Chondrocyte (in vitro differentiated cells): ENCODE data around the gene MTG1. TPM values are rescaled to one million over a fixed set of nuclear protein-coding genes. Genes with fewer than 3 reads are reported as not detected.
A peak's percentile ranks its signal among the peaks of the same experiment; 100 is the strongest.
"Not testable (repeated sequence)": the region's sequence is repeated elsewhere in the genome, so short reads cannot be mapped to it uniquely, and the experiment has no call there.

Experiments
- DNase-seq: peaks from one replicate; pipeline ENCODE4 v3.0.0; 2021; ENCODE audit warnings: mixed read lengths, low spot score
- H3K27ac Mint-ChIP-seq: one replicate; pipeline ENCODE4 v1.8.0; 2021; ENCODE audit warnings: mild to moderate bottlenecking, moderate library complexity, mixed read lengths; ENCODE audit not compliant: unreplicated experiment
- H3K27me3 Mint-ChIP-seq: 2 replicates; pipeline ENCODE4 v1.8.0; 2021; ENCODE audit warnings: low read depth, mixed read lengths
- H3K36me3 Mint-ChIP-seq: 2 replicates; pipeline ENCODE4 v1.8.0; 2021; ENCODE audit warnings: low read depth, mixed read lengths
- H3K4me1 Mint-ChIP-seq: 2 replicates; pipeline ENCODE4 v1.8.0; 2021; ENCODE audit warnings: low read depth, mild to moderate bottlenecking, mixed read lengths
- H3K4me3 Mint-ChIP-seq: one replicate; pipeline ENCODE4 v1.8.0; 2021; ENCODE audit warnings: mild to moderate bottlenecking, moderate library complexity, mixed read lengths; ENCODE audit not compliant: unreplicated experiment
- H3K9me3 Mint-ChIP-seq: 2 replicates; pipeline ENCODE4 v1.8.0; 2021; ENCODE audit warnings: low read depth, mixed read lengths
- total RNA-seq: library from RNA; stranded (reverse); gene quantifications from 3 replicates; pipeline ENCODE4 v1.2.1, GENCODE V29; 2021
- TF ChIP-seq, protein P1 (sequence below): fragments of 200-600 bp; sonication (generic); IDR thresholded peaks from 2 replicates; pipeline ENCODE4 v1.5.0; 2021; ENCODE audit warnings: antibody characterized with exemption, mild to moderate bottlenecking, moderate library complexity

MTG1 gene
- total RNA-seq, 1 donor from 2014 or later = 36.7 TPM

DNA sequence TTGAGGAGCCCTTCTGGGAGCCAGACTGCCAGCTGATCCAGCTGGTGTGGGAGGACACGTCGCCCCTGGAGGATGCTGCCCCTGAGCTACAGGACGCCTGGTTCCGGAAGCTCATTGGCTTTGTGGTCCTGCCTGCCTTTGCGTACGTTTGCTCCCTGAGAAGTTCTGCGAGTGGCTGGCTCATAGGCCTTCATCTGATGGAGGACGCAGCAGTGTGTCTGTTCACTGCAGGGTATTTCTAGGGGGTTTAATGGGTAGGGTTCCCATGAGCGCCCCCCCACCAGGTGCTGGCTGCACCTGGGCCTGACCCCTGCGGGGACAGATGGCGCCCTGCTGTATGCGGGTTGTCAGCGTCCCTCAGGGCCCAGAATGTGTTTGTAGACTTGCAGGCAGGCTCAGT lies 9.9 kb upstream of the MTG1 start:
- Mint-ChIP-seq H3K36me3 (peaks cover 7% of the 10 kb centered on the region), H3K9me3 (no peaks in the 10 kb centered on the region), H3K27me3 (no peaks in the 10 kb centered on the region), H3K27ac (no peak overlapping the region), H3K4me1 (peaks cover 3% of the 10 kb centered on the region), H3K4me3 (no peak overlapping the region)
- TF ChIP-seq, protein P1, sequence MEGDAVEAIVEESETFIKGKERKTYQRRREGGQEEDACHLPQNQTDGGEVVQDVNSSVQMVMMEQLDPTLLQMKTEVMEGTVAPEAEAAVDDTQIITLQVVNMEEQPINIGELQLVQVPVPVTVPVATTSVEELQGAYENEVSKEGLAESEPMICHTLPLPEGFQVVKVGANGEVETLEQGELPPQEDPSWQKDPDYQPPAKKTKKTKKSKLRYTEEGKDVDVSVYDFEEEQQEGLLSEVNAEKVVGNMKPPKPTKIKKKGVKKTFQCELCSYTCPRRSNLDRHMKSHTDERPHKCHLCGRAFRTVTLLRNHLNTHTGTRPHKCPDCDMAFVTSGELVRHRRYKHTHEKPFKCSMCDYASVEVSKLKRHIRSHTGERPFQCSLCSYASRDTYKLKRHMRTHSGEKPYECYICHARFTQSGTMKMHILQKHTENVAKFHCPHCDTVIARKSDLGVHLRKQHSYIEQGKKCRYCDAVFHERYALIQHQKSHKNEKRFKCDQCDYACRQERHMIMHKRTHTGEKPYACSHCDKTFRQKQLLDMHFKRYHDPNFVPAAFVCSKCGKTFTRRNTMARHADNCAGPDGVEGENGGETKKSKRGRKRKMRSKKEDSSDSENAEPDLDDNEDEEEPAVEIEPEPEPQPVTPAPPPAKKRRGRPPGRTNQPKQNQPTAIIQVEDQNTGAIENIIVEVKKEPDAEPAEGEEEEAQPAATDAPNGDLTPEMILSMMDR = no peak
- peak; percentile 51 for DNase-seq

DNA sequence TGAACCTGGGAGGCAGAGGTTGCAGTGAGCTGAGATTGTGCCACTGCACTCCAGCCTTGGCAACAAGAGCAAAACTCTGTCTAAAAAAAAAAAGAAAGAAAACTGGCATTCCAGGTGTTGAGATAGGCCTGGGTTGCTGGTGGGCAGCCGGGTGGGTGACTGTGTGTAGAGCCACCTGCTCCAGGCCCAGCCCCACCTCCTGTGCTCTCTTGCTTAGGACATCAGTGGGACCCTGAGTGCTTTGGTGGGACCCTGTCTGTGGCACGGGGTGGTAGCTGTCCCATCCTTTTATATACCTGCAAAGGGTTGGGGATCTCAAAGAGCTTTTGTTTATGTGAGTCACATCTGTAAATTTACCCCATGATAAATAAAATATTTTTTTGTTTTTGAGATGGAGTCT lies 8.7 kb upstream of the MTG1 start:
- DNase-seq = peak; percentile 50
- TF ChIP-seq, protein P1 = no peak
- H3K36me3 Mint-ChIP-seq = peaks cover 7% of the 10 kb centered on the region
- H3K4me1 Mint-ChIP-seq = peaks cover 3% of the 10 kb centered on the region
- no peaks in the 10 kb centered on the region for H3K9me3 Mint-ChIP-seq
- no peak overlapping the region for H3K4me3 Mint-ChIP-seq
- no peak overlapping the region for H3K27ac Mint-ChIP-seq
- no peaks in the 10 kb centered on the region for H3K27me3 Mint-ChIP-seq

GRCh38 chr10:133386951-133387350 lies 7.0 kb upstream of the MTG1 start:
- not testable (repeated sequence) for H3K27me3 Mint-ChIP-seq, H3K4me1 Mint-ChIP-seq, H3K9me3 Mint-ChIP-seq, DNase-seq, H3K4me3 Mint-ChIP-seq, H3K27ac Mint-ChIP-seq, H3K36me3 Mint-ChIP-seq

DNA sequence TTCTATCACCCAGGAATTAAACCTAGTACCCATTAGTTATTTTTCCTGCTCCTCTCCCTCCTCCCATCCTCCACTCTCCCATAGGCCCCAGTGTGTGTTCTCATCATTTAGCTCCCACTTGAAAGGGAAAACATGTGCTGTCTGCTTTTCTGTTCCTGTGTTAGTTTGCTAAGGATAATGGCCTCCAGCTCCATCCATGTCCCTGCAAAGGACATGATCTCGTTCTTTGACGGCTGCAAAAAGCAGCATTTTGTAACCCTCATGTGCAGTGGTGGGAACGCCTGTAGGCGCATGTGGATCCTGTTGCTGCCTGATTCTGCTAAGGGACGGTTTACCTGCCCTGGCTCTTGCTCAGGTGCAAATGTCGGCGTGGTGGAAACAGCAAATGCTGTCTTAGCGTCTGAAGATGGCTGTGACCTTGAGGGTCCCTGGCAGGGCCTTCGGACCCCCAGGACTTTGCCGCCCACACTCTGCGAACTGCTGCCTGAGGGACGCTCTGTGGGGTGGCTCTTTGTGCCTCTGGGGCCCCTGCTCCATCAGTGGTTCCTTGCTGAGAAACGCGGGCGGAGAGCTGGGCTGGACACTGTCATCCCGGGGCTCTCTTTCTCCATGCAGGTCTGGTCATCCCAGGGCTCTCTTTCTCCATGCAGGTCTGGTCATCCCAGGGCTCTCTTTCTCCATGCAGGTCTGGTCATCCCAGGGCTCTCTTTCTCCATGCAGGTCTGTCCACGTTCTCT lies 5.6 kb upstream of the MTG1 start:
- peaks cover 7% of the 10 kb centered on the region for H3K36me3 Mint-ChIP-seq
- H3K9me3 Mint-ChIP-seq = no peaks in the 10 kb centered on the region
- H3K4me3 Mint-ChIP-seq = no peak overlapping the region
- peaks cover under 1% of the 10 kb centered on the region for H3K4me1 Mint-ChIP-seq
- TF ChIP-seq, protein P1 = no peak
- DNase-seq = no peak
- no peak overlapping the region for H3K27ac Mint-ChIP-seq
- H3K27me3 Mint-ChIP-seq = no peaks in the 10 kb centered on the region

DNA sequence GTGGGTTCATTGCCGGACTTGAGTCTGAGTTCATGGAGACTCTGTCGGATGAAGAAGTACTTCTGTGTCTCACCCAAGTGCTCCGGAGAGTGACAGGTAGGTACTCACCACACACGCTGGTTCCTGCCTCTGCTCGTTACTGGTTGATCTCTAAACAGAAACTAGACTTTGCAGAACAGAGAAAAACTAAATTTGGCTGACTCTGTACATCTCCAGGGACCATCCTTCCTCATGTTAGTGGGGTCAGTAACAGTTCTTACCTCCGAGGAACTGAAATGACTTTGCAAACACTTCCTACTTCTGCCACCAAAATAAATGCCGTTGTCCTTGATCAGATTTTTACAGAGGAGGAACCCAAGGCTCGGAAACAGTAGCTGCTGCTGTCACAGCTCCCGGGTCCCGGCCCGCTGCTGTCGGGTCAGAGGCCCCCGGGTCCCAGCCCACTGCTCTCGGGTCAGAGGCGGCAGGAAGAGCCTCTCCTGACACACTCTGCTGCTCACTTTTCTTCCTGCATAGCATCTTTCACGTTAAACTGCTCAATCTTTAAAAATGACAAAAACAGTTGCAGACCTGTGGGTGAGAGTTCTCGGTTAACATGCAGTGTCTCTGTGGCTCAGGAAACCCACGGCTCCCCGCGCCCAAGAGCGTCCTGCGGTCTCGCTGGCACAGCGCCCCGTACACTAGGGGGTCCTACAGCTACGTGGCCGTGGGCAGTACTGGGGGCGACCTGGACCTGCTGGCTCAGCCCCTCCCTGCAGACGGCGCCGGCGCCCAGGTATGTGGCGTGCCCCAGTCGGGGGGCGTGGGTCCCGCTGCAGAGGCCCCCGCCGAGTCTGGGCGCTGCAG lies 4.8 kb upstream of the MTG1 start:
- Mint-ChIP-seq H3K27me3 (no peaks in the 10 kb centered on the region), H3K4me3 (no peak overlapping the region)

More for the DNA sequence above, 4.8 kb upstream of the MTG1 start:
- peaks cover 5% of the 10 kb centered on the region for H3K4me1 Mint-ChIP-seq
- no peaks in the 10 kb centered on the region for H3K9me3 Mint-ChIP-seq
- DNase-seq = peak; percentile 90
- TF ChIP-seq, protein P1 = no peak
- H3K27ac Mint-ChIP-seq = no peak overlapping the region
- peaks cover 7% of the 10 kb centered on the region for H3K36me3 Mint-ChIP-seq
